DMS79 treated with DMSO at 0.1 percent for 48 hours (cell line): Measurements from ENCODE around the gene EPHA3.

Experiments
- DNase-seq: peaks from one replicate; lab custom pipeline; 2025; lab: John Stamatoyannopoulos, UW

Gene EPHA3

GRCh38 chr3:89363171-89363570 lies 255.8 kb downstream of the EPHA3 start:
- DNase-seq = no peak

- DNase-seq = no peak
Measured at GRCh38 chr3:89364314-89364713, 256.9 kb downstream of the EPHA3 start.

DNA sequence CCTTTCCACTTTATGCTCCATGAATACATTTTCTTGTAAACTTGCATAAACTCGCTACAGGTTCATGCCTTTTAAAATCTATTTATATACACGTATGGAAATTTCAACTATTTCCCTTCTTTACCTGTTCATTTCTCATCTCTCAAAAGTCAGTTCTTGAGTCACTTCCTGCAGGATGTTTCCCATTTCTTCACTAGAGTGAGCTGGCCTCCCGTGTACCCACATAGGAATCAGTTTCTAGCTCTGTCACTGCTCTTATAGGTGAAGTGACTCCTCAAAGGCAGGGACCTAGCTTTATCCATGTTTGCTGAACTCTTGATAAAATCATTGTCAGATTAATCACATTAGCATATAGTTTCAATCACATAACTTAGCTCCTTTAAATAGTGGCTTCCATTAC lies 259.7 kb downstream of the EPHA3 start:
- no peak for DNase-seq

DNA sequence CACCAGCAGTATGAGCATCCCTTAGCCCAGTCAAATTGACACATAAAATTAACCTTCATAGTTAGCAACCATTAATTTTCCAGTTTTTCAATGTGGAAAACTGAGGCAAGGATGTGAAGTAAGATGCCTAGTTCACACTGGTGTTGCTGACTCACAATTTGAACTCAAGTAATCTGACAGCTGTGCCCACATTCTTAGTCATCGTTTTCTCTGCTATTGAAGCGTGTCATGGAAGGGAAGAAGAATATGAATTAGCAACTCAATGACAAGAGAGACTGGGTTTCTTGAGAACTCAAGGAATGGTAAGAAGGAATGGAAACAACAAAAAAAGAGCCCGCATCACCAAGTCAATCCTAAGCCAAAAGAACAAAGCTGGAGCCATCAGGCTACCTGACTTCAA lies 261.4 kb downstream of the EPHA3 start:
- DNase-seq = no peak

DNA sequence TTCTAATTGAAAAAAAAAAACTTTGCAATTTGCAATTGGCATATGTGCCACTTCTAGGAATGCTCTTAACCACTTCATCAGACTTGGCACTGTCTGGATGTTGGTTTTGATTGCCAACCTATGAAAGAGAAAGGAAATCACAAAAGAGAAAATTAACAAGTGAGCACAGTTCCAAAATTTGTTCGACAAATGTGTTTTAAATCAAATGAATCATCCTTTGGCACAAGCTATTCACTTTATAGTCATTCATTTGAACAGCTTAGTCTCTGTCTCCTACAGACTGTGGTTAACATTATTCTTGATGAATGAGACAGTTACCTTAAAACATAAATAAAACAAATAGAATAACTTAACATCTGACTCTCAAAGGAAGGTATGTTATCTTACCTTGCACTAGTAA lies 265.0 kb downstream of the EPHA3 start:
- DNase-seq = no peak

DNA sequence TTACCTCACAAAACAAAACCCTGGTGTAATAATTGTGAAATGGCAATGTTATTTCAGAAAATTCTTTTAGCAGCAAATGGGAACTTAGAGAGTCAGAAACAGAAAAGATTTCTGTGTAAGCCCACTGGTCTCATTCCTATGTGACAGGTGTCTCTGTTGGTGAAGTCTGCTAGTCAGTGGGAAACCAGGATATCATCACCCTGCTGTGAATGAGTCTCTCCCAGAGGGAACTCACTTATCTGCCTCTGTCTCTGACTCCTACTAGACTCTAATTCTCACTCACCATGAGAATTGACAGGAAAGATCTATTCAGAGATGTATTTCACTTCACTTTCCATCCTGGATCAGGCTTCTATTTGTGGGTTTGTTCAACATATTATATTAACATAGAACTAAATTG lies 266.0 kb downstream of the EPHA3 start:
- no peak for DNase-seq

DNA sequence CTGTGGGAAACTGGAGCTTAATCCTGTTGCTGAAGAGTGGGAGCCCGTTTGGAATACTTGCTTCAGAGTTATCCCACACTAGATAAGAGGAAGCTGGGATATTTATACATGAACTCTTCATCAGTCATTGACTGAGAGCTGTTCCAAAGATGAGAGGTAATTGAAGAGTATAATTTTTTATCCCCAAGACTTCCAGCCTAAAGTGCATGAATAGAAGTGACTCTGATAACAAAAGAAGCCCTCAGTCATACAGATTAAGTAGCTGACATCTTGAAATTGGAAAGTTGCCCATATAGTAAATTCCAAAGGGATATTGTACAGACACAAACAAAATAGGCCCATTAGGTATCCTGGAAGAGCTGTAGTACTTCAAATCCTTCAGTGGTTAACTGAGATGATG lies 268.0 kb downstream of the EPHA3 start:
- DNase-seq = no peak

GRCh38 chr3:89380016-89380415 lies 272.6 kb downstream of the EPHA3 start:
- no peak for DNase-seq

GRCh38 chr3:89392991-89393390 lies 285.6 kb downstream of the EPHA3 start:
- DNase-seq = no peak

DNA sequence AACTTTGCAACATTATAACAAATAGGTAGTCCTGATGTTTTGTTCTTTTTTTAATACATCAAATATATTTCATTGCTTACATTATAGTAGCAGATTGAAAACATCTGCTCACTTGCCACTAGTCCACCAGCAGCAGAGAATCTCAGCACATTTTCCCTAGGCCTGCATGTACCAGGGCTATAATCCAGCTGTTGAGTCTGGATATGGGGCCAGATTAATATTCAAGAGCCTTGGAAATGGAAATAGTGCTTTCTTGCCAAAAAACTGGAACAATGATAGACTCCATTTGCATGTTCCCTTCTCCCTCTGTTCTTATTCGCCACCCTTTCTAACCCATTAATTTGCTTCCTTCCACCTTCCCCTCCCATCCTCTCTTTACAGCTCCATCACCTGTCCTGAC lies 288.0 kb downstream of the EPHA3 start:
- DNase-seq = no peak

- no peak for DNase-seq
Measured at GRCh38 chr3:89395996-89396395, 288.6 kb downstream of the EPHA3 start.

DNA sequence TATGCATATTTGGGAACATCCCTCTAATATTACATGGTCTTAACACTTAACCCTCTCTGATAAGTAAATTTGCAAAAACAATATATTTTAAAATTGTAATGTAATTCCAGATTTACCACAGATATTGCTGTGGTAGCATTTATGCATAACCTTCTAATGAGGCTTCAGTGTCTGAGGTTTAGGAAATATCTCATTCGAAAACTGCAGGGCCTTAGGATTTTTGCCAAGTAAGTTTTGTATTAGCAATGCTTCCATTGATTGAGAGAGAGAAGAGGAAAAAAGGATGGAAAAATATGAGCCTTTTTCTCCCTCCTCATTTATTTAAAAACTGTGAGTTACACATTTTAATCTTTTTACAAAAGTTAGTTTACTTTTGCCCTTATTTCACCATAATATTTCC lies 294.6 kb downstream of the EPHA3 start:
- DNase-seq = no peak

DNA sequence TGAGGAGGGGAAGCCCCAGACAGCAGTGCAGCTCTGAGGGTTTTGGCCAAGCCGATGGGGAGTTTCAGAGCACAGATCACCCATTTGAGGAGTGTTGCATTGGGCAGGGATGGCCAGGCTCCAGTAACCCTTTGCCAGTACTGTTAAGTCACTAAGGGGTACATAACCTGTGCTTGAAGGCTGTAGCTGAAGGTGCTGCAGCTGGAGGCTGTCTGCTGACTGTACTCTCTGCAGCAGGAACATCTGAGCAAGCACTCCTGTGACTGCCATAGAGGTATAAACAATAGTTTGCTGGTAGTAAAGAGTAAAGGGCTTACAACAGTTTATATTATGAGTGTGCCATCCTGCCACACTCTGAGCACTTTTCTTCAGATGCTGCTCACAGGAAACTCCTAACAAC lies 297.8 kb downstream of the EPHA3 start:
- no peak for DNase-seq

DNA sequence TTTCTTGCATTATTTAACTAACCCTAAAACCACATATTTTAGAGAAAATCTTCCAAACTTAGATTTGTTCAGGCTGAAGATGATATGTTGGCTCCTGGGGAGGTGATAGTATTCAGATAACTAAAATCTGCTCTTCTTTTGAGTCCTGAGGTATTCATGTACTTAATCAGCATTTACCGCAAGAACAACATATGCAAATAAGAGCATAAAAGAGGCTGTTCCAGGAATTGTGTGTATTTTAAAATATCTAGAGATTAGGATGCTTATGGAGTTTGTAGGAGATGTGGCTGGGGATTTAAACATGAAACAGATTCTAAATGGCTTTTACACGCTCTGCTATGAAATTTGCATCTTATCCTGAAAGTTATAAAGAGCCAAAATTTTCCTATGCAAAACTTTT lies 298.2 kb downstream of the EPHA3 start:
- DNase-seq = no peak

DNA sequence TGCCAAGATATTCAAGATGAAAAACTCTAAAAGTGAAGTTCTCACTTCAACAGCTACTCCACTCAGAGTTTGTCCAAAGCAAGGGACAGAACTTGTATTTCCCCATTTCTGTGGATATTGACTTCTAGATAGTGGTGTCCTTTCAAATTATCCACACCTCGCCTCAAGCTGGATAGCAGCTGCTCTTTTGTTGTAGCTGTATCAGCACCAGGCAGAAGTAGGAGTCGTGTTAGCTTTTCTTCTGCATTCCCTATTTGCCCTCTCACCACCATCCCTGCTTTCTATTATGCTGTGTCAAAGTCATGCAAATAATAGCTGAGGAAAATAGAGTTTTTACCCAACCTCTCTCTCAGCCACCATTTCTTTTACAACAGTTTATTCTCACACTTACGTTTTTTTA lies 303.8 kb downstream of the EPHA3 start:
- DNase-seq = no peak

DNA sequence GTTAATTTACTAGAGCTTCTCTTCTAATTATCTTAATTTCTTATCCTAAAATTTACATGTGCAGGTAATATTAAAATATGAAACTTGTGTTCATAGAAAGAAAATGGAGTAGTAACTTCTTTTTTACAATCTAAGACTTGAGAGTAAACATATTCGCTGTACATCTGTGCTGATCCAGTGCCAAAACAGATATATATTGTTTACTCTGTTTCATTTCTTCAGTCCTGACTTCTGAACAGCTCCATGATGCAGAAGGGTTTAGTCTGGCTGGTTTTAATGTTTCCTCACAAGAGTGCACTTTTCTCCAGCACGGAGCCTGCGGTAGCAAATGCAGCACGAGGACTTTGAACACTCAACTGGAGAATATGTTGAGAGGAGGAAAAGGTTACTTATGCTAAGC lies 306.8 kb downstream of the EPHA3 start:
- no peak for DNase-seq

DNA sequence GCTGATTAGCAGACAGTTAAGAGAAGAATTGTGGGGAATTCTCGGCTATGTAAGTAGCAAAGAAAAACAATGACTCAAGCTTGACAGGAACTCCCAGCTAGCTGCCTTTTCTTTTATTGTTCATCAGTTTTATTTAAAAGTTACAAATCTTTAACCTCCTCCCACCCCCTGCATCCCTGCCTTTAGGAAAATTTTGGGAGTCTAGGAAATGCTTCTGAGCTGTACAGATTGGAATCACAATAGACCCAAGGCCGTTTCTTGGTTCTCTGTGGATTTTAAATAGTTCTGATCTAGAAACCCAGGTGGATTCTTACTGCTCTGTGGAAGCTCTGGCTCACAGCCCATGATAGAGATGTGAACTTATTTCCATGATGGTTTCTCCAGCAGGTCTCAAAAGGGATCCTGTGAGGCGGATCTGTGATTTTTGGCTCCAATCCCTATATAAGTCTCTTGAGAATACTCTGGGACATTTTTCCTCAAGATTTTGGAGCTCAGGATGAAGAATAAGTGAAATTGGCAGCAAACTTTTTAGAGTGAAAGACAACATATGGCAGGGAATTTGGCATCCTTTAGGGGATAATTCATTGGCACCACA lies 312.3 kb downstream of the EPHA3 start:
- DNase-seq = no peak

- DNase-seq = no peak
Measured at GRCh38 chr3:89426060-89426459, 318.6 kb downstream of the EPHA3 start.

- no peak for DNase-seq
Measured at GRCh38 chr3:89434621-89435380, 327.4 kb downstream of the EPHA3 start.

DNA sequence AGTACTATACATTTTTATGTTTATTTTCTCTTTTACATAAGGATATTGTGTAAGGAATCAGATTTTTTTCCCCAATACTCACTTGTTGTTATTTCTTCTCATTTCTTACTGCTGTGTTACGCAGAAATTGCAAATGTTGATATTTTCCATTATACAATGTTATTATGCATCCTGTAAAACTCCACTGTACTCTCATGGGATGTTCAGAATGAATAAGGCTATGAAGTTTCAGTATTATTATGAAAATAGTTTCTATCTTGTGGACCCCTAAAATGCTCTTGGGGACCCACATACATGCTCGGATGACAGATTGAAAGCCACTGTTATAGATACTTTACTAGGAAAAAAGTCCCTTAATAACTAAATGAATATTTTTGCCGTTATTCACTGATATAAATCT lies 329.4 kb downstream of the EPHA3 start:
- DNase-seq = no peak

- DNase-seq = no peak
Measured at GRCh38 chr3:89440386-89440785, 333.0 kb downstream of the EPHA3 start.

GRCh38 chr3:89441141-89441540 lies 333.7 kb downstream of the EPHA3 start:
- DNase-seq = no peak

- DNase-seq = no peak
Measured at GRCh38 chr3:89446593-89446992, 339.2 kb downstream of the EPHA3 start.

DNA sequence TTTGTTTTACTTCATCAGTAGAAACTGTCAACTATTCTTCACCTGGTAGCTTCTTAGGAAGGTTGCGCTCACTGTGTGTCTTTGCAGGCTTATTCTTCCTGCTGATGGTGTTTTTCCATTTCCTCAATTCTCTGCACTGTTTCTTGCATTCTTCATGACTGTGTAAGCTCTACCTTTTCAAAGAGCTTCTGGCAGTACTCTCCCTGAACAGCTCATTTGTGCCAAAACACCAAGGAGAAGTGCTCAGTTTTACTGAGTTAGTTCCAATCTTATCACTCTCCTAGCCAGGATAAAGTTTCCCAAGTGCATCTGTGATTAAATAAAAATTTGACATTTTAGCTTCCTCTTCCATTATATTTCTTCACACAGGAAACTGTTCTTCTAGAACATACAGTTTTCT lies 339.8 kb downstream of the EPHA3 start:
- DNase-seq = no peak
